Tibial artery (tissue), 4 donors: ENCODE results near the gene ATP9B.
"Not testable (repeated sequence)": the region's sequence is repeated elsewhere in the genome, so short reads cannot be mapped to it uniquely, and the experiment has no call there.

Experiments
- DNase-seq, 2 donors: peaks; one replicate each; pipeline ENCODE4 v3.0.0-alpha.2; 2019
- H3K27ac ChIP-seq, 2 donors: fragments of 200-600 bp; sonication (generic) in 1 of 2; 1 replicate in 1 of 2; 2 replicates in 1 of 2; pipeline ENCODE4 v1.5.1; 2018 to 2019; ENCODE audit warnings: mild to moderate bottlenecking in 1 of 2
- H3K27me3 ChIP-seq, 2 donors: fragments of 200-600 bp; sonication (generic) in 1 of 2; one replicate each; pipeline versions ENCODE4 v1.5.1 to v1.6.0; 2016 to 2019
- H3K36me3 ChIP-seq, 3 donors: fragments of 200-600 bp; sonication (generic) in 2 of 3; one replicate each; pipeline ENCODE4 v1.5.1; 2016 to 2019; ENCODE audit warnings: mild to moderate bottlenecking in 2 of 3
- H3K4me1 ChIP-seq, 4 donors: fragments of 200-600 bp; sonication (generic) in 2 of 4; 1 replicate in 3 of 4; 2 replicates in 1 of 4; pipeline ENCODE4 v1.5.1; 2016 to 2019
- H3K4me3 ChIP-seq, 2 donors: fragments of 200-600 bp; sonication (generic) in 1 of 2; 1 replicate in 1 of 2; 2 replicates in 1 of 2; pipeline ENCODE4 v1.5.1; 2018 to 2019; ENCODE audit warnings: mild to moderate bottlenecking in 2 of 2
- H3K9me3 ChIP-seq, 3 donors: fragments of 200-600 bp; sonication (generic) in 1 of 3; one replicate each; pipeline ENCODE4 v1.5.1; 2016 to 2019
- CTCF ChIP-seq, 2 experiments: fragments of 200-600 bp in 1 of 2; fragments of 450-650 bp in 1 of 2; IDR thresholded peaks; one replicate each; pipeline ENCODE4 v1.5.1; 2017 to 2019; ENCODE audit warnings: antibody characterized with exemption in 2 of 2, mild to moderate bottlenecking in 1 of 2, moderate library complexity in 1 of 2
- intact Hi-C: fragments of 100-400 bp; cut with DNase I; formaldehyde crosslinking; loops from one replicate; pipeline ENCODE4 v1.15.0; 2023; ENCODE audit warnings: low total_unique reads

ATP9B gene

DNA sequence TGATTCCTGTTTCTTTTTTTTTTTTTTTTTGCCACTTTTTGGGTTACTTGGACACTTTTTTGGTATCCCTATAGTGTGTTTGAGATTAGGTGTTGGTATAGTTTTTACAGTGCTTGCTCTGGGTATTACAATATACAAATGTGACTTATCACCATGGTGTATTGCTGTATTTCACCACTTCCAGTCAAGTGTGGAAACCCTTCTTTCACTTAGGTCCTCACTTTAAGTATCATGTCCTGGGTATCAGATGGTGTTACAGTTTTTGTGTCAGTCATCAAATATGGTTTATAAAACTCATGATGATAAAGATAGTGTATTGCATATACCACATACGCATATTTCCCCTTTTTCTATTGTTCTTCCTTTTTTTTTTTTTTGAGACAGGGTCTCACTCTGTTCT, 1.8 kb downstream of the ATP9B start:
- Histone ChIP-seq H3K27ac (no peak overlapping the region), H3K27me3 (no peaks in the 10 kb centered on the region), H3K4me1 (peaks cover 0 to 14% (median 11%) of the 10 kb centered on the region in 4 donors), H3K36me3 (no peaks in the 10 kb centered on the region), H3K4me3 (no peak overlapping the region), H3K9me3 (no peaks in the 10 kb centered on the region)
- TF ChIP-seq CTCF (IDR thresholded peaks at IDR 0.05) = no peak
- intact Hi-C loops = loop anchor here (10.0 kb wide), 1 partner anchor 304 kb away; no protein-coding TSS in a partner anchor
- no peak for DNase-seq

- no peaks in the 10 kb centered on the region for H3K36me3 ChIP-seq
- H3K9me3 ChIP-seq = no peaks in the 10 kb centered on the region
- no peak overlapping the region for H3K27ac ChIP-seq
- no peak overlapping the region for H3K4me3 ChIP-seq
- TF ChIP-seq CTCF (IDR thresholded peaks at IDR 0.05) = no peak
- DNase-seq = no peak
- H3K27me3 ChIP-seq = no peaks in the 10 kb centered on the region
- H3K4me1 ChIP-seq = peaks cover 0 to 14% (median 11%) of the 10 kb centered on the region in 4 donors
- intact Hi-C loops = loop anchor here (10.0 kb wide), 1 partner anchor 303 kb away; no protein-coding TSS in a partner anchor
Observed at GRCh38 chr18:79071503-79072210, 2.5 kb downstream of the ATP9B start.

DNA sequence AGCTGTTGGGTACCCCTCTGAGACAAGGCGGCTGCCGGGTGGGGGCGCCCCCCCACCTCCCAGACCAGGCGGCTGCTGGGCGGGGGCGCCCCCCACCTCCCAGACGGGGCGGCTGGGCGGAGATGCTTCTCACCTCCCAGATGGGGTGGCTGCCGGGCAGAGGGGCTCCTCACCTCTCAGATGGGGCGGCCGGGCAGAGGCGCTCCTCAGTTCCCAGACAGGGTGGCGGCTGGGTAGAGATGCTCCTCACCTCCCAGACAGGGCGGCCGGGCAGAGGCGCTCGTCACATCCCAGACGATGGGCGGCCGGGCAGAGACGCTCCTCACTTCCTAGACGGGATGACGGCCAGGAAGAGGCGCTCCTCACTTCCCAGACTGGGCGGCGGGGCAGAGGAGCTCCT, 3.5 kb downstream of the ATP9B start:
- DNase-seq, H3K27me3 ChIP-seq, H3K36me3 ChIP-seq, H3K27ac ChIP-seq, H3K9me3 ChIP-seq, H3K4me3 ChIP-seq: not testable (repeated sequence)
- peaks cover 0 to 14% (median 11%) of the 10 kb centered on the region in 4 donors for H3K4me1 ChIP-seq
- intact Hi-C loops = loop anchor here (10.0 kb wide), 1 partner anchor 302 kb away; no protein-coding TSS in a partner anchor

- H3K4me3 ChIP-seq = no peak overlapping the region
- TF ChIP-seq CTCF (IDR thresholded peaks at IDR 0.05) = no peak
- H3K27ac ChIP-seq = no peak overlapping the region
- H3K36me3 ChIP-seq = peaks cover 0 to 12% (median 1%) of the 10 kb centered on the region in 3 donors
- H3K4me1 ChIP-seq = no peaks in the 10 kb centered on the region
- H3K27me3 ChIP-seq = no peaks in the 10 kb centered on the region
- no peak for DNase-seq
- no peaks in the 10 kb centered on the region for H3K9me3 ChIP-seq
- intact Hi-C loops = loop anchor here (10.0 kb wide), 1 partner anchor 298 kb away; no protein-coding TSS in a partner anchor
Observed at GRCh38 chr18:79077181-79077580, 8.0 kb downstream of the ATP9B start.

- intact Hi-C loops = loop anchor here (10.0 kb wide), 1 partner anchor 296 kb away; no protein-coding TSS in a partner anchor
- H3K36me3 ChIP-seq = peaks cover 0 to 25% (median 16%) of the 10 kb centered on the region in 3 donors
- not testable (repeated sequence) for DNase-seq, H3K4me1 ChIP-seq, H3K27me3 ChIP-seq, H3K9me3 ChIP-seq, H3K4me3 ChIP-seq, H3K27ac ChIP-seq
Observed at GRCh38 chr18:79078791-79079190, 9.6 kb downstream of the ATP9B start.

DNA sequence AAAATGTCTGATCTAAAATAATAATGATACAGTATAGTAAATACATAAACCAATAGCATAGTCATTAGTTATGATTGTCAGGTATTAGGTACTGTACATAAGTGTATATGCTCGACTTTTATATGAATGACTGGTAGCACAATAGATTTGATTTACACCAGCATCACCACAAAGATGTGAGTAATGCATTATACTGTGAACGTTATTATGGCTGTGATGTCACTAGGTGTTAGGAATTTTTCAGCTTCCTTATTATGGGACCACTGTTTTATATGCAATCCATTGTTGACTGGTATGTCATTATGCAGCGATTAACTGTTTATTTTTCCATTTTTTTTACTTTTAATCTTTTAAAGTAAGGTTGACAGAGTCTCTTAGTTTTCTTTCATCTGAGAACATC, 23.7 kb downstream of the ATP9B start:
- H3K27me3 ChIP-seq = no peaks in the 10 kb centered on the region
- no peaks in the 10 kb centered on the region for H3K9me3 ChIP-seq
- H3K4me3 ChIP-seq = no peak overlapping the region
- peaks cover 0 to 8% (median 0%) of the 10 kb centered on the region in 3 donors for H3K36me3 ChIP-seq
- TF ChIP-seq CTCF (IDR thresholded peaks at IDR 0.05) = no peak
- intact Hi-C loops = no loop called here
- peaks cover 0 to 16% (median 4%) of the 10 kb centered on the region in 4 donors for H3K4me1 ChIP-seq
- DNase-seq = no peak
- H3K27ac ChIP-seq = no peak overlapping the region
